ENCODE measurements around the gene SEPTIN6.

- TF ChIP-seq CTBP1 (IDR thresholded peaks at IDR 0.05; ENCODE audit: borderline replicate concordance), result no peak
- TF ChIP-seq TARDBP (IDR thresholded peaks at IDR 0.05), result no peak
- no peak for TF ChIP-seq BHLHE40 (IDR thresholded peaks at IDR 0.05; ENCODE audit: borderline replicate concordance)
- TF ChIP-seq ZNF384 (IDR thresholded peaks at IDR 0.05), result no peak
- no peak for TF ChIP-seq ELF4 (IDR thresholded peaks at IDR 0.05)
- no peak for TF ChIP-seq FOXM1 (IDR thresholded peaks at IDR 0.05; ENCODE audit: borderline replicate concordance)
- no peak for TF ChIP-seq SP1 (IDR thresholded peaks at IDR 0.05)
These were observed 19.6 kb downstream of the SEPTIN6 start for GRCh38 chrX:119673336-119673735.
